Caco-2 (cell line): ENCODE measurements around the gene LIPM. TPM values are rescaled to one million over a fixed set of nuclear protein-coding genes. Genes with fewer than 3 reads are reported as not detected.

ENCODE experiments used
- BruUV-seq: library from RNA; stranded (reverse); fragments of 400-500 nt; replicated peaks from 2 replicates; lab custom pipeline; 2021; lab: Mats Ljungman, UMichigan
- CTCF ChIA-PET: fragments of 300-600 bp; sonication (Branson Sonifier 250); formaldehyde crosslinking; loops from one replicate; lab custom pipeline; 2022; ENCODE audit warnings: antibody characterized with exemption; lab: Charles Lee
- POLR2A ChIA-PET: fragments of 300-600 bp; sonication (Branson Sonifier 250); formaldehyde crosslinking; loops from one replicate; lab custom pipeline; 2022; ENCODE audit warnings: antibody characterized with exemption; lab: Charles Lee
- DNase-seq, 2 experiments: peaks; one replicate each; pipeline versions ENCODE4 v3.0.0 to v3.0.0-alpha.2; 2020 to 2022
- H3K27me3 ChIP-seq: replicated peaks from 2 replicates; pipeline ENCODE4 v1.6.0; 2011; ENCODE audit warnings: low read length; ENCODE audit not compliant: control insufficient read depth, insufficient read depth
- H3K36me3 ChIP-seq: 2 replicates; pipeline ENCODE4 v1.5.1; 2011; ENCODE audit warnings: low read length; ENCODE audit not compliant: control insufficient read depth, insufficient read depth
- H3K4me1 ChIP-seq: fragments of 250-450 bp; sonication (Bioruptor Pico); 2 replicates; pipeline ENCODE4 v1.5.1; 2020; ENCODE audit warnings: mild to moderate bottlenecking
- H3K4me3 ChIP-seq: 2 replicates; pipeline ENCODE4 v1.5.1; 2011; ENCODE audit warnings: low read depth, mild to moderate bottlenecking, control low read depth, low read length
- H3K9me3 ChIP-seq: fragments of 250-450 bp; sonication (Bioruptor Pico); 2 replicates; pipeline ENCODE4 v1.5.1; 2020; ENCODE audit warnings: mild to moderate bottlenecking, moderate library complexity
- H3K27ac Mint-ChIP-seq: one replicate; pipeline ENCODE4 v1.8.0; 2022; ENCODE audit warnings: mixed read lengths; ENCODE audit not compliant: unreplicated experiment
- H3K27me3 Mint-ChIP-seq: one replicate; pipeline ENCODE4 v1.8.0; 2022; ENCODE audit warnings: mixed read lengths; ENCODE audit not compliant: insufficient read depth, unreplicated experiment
- H3K36me3 Mint-ChIP-seq: one replicate; pipeline ENCODE4 v1.8.0; 2022; ENCODE audit warnings: mild to moderate bottlenecking, mixed read lengths; ENCODE audit not compliant: insufficient read depth, unreplicated experiment
- H3K4me1 Mint-ChIP-seq: one replicate; pipeline ENCODE4 v1.8.0; 2022; ENCODE audit warnings: low read depth, mixed read lengths; ENCODE audit not compliant: unreplicated experiment
- H3K4me3 Mint-ChIP-seq: one replicate; pipeline ENCODE4 v1.8.0; 2022; ENCODE audit warnings: mild to moderate bottlenecking, moderate library complexity, mixed read lengths; ENCODE audit not compliant: unreplicated experiment
- H3K9me3 Mint-ChIP-seq: one replicate; pipeline ENCODE4 v1.8.0; 2022; ENCODE audit warnings: mixed read lengths; ENCODE audit not compliant: unreplicated experiment
- intact Hi-C: fragments of 100-400 bp; cut with micrococcal nuclease; formaldehyde crosslinking; loops from one replicate; pipeline ENCODE4 v1.10.0; 2022; ENCODE audit not compliant: unreplicated experiment
- total RNA-seq: library from RNA; stranded (reverse); gene quantifications from 2 replicates; pipeline ENCODE4 v1.2.3, GENCODE V29; 2022
- TF ChIP-seq, protein P1 (sequence below), 2 experiments: fragments of 200-600 bp in 1 of 2; IDR thresholded peaks; 1 replicate in 1 of 2; 2 replicates in 1 of 2; pipeline versions ENCODE4 v1.5.1 to v1.8.0; 2011 to 2022; ENCODE audit warnings: antibody characterized with exemption in 1 of 2, control low read depth in 1 of 2, inconsistent platforms in 1 of 2, low read depth in 1 of 2, low read length in 1 of 2, mild to moderate bottlenecking in 1 of 2, moderate library complexity in 1 of 2; ENCODE audit not compliant: insufficient read depth in 1 of 2, severe bottlenecking in 1 of 2, unreplicated experiment in 1 of 2

Gene LIPM
- total RNA-seq, 1 experiment from 2014 or later, result not detected

DNA sequence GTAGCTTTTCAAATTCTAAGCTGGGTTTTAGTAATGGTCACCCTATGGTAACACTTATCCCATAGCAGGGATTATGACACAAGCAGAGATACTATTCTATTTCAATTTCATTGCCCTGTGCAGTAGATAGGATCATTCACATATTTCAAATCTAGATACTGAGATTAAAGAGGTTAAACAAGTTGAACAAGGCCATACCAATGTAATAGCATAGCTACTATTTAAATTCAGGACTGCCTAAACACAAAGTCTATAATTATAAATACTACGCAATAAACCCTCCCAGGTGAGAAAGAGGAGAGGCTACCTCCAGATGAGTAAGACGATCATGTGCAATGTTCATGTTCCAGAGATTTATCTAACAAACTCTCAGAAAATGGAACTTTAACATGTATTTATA, 1.1 kb downstream of the LIPM start:
- Histone ChIP-seq H3K4me1 (no peaks in the 10 kb centered on the region), H3K4me3 (no peak overlapping the region), H3K36me3 (no peaks in the 10 kb centered on the region), H3K27me3 (no peaks in the 10 kb centered on the region), H3K9me3 (no peaks in the 10 kb centered on the region)
- BruUV-seq, result no TSS peak
- Mint-ChIP-seq H3K4me3 (no peak overlapping the region), H3K4me1 (no peaks in the 10 kb centered on the region), H3K36me3 (no peaks in the 10 kb centered on the region), H3K27me3 (peaks cover 2% of the 10 kb centered on the region), H3K27ac (no peak overlapping the region), H3K9me3 (no peaks in the 10 kb centered on the region)
- TF ChIP-seq, protein P1, sequence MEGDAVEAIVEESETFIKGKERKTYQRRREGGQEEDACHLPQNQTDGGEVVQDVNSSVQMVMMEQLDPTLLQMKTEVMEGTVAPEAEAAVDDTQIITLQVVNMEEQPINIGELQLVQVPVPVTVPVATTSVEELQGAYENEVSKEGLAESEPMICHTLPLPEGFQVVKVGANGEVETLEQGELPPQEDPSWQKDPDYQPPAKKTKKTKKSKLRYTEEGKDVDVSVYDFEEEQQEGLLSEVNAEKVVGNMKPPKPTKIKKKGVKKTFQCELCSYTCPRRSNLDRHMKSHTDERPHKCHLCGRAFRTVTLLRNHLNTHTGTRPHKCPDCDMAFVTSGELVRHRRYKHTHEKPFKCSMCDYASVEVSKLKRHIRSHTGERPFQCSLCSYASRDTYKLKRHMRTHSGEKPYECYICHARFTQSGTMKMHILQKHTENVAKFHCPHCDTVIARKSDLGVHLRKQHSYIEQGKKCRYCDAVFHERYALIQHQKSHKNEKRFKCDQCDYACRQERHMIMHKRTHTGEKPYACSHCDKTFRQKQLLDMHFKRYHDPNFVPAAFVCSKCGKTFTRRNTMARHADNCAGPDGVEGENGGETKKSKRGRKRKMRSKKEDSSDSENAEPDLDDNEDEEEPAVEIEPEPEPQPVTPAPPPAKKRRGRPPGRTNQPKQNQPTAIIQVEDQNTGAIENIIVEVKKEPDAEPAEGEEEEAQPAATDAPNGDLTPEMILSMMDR (IDR thresholded peaks at IDR 0.05; ENCODE audit: insufficient read depth in 1 of 2, low read depth in 1 of 2, low read length in 1 of 2, severe bottlenecking in 1 of 2, unreplicated experiment in 1 of 2), result no peak
- DNase-seq, result no peak
- CTCF ChIA-PET, result interaction anchor here (0.6 kb wide), 1 partner anchor 12 kb away, joined by 3 read pairs; no protein-coding TSS in a partner anchor
- POLR2A ChIA-PET, result no interaction called here
- intact Hi-C loops, result no loop called here

DNA sequence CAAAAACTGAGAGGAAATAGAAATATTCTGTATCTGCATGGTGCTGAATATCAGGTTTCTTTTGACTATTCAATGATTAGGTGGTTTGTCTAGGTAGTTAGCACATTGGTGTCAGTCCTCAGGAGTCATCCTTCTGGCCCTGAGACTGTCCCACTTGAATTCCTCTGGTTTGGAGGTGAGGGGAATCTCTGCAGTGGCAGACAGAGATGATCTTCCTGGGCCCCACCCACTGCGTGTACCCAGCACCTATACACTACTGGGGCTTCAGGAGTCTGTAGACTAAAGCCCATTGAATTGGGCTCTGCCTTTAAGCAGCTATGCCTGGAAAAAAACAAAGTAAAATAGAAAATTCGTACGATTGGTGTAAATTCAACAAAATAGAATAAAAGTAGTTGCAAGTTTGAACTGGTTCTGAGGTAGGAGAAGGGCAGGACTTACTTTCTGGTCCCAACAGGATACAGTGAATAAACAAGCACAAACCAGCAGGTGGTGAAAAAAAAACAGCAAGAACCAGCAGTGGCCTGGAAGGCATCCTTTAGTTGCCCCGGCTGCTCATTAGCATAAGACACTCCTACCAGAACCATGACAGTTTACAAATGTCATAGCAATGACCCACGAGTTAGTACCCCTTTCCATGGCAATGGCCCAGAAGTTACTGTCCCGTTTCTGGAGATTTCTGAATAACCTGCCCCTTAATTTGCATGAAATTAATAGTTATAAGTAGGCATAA, 1.7 kb downstream of the LIPM start:
- intact Hi-C loops, result no loop called here
- Mint-ChIP-seq H3K9me3 (no peaks in the 10 kb centered on the region), H3K36me3 (no peaks in the 10 kb centered on the region), H3K27me3 (peaks cover 2% of the 10 kb centered on the region), H3K27ac (no peak overlapping the region), H3K4me1 (no peaks in the 10 kb centered on the region), H3K4me3 (no peak overlapping the region)
- TF ChIP-seq, protein P1 (IDR thresholded peaks at IDR 0.05; ENCODE audit: insufficient read depth in 1 of 2, low read depth in 1 of 2, low read length in 1 of 2, severe bottlenecking in 1 of 2, unreplicated experiment in 1 of 2), result no peak
- H3K4me1 ChIP-seq, result no peaks in the 10 kb centered on the region
- no peak overlapping the region for H3K4me3 ChIP-seq
- ChIA-PET POLR2A (no interaction called here), CTCF (interaction anchor here (0.6 kb wide), 1 partner anchor 13 kb away, joined by 3 read pairs; no protein-coding TSS in a partner anchor)
- no peaks in the 10 kb centered on the region for H3K9me3 ChIP-seq
- no peak for DNase-seq
- H3K36me3 ChIP-seq, result no peaks in the 10 kb centered on the region
- BruUV-seq, result no TSS peak
- H3K27me3 ChIP-seq, result no peaks in the 10 kb centered on the region

DNA sequence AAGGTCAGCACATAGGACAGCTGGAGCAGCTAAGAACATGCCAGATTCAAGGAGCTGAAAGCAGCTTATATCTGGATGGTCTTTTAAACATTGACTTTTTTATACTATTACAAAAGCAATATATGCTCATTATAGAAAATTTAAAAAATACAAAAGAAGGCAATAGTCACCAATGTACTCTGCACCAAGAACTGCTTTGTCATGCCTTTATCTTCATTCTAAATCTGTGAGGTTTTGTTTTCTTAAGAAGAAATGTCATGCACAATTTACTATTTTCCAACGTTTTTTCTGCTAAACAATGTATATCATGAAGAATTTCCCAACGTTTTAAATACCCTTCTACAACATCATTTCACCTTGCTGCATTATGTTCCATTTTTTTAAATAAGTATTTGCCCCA, 2.8 kb downstream of the LIPM start:
- Histone ChIP-seq H3K9me3 (no peaks in the 10 kb centered on the region), H3K27me3 (no peaks in the 10 kb centered on the region), H3K4me1 (no peaks in the 10 kb centered on the region), H3K4me3 (no peak overlapping the region), H3K36me3 (no peaks in the 10 kb centered on the region)
- H3K27ac Mint-ChIP-seq, result no peak overlapping the region
- peaks cover 2% of the 10 kb centered on the region for H3K27me3 Mint-ChIP-seq
- no peaks in the 10 kb centered on the region for H3K4me1 Mint-ChIP-seq
- no peaks in the 10 kb centered on the region for H3K9me3 Mint-ChIP-seq
- POLR2A ChIA-PET, result no interaction called here
- H3K36me3 Mint-ChIP-seq, result no peaks in the 10 kb centered on the region
- intact Hi-C loops, result no loop called here
- TF ChIP-seq, protein P1 (IDR thresholded peaks at IDR 0.05; ENCODE audit: insufficient read depth in 1 of 2, low read depth in 1 of 2, low read length in 1 of 2, severe bottlenecking in 1 of 2, unreplicated experiment in 1 of 2), result no peak
- BruUV-seq, result no TSS peak
- CTCF ChIA-PET, result interaction anchor here (0.7 kb wide), 1 partner anchor 240 kb away, joined by 3 read pairs; no protein-coding TSS in a partner anchor
- no peak for DNase-seq
- no peak overlapping the region for H3K4me3 Mint-ChIP-seq
